Mononuclear cell (primary cell): ENCODE measurements around the gene FARS2. TPM values are rescaled to one million over a fixed set of nuclear protein-coding genes. Genes with fewer than 3 reads are reported as not detected.

Experiments used
- H3K27me3 ChIP-seq: 2 replicates; pipeline ENCODE4 v1.6.0; 2011; ENCODE audit warnings: low read length, control low read depth; ENCODE audit not compliant: insufficient read depth
- H3K4me1 ChIP-seq: 2 replicates; pipeline ENCODE4 v1.5.1; 2011; ENCODE audit warnings: mild to moderate bottlenecking, low read length, control low read depth; ENCODE audit not compliant: insufficient read depth
- H3K4me3 ChIP-seq: 2 replicates; pipeline ENCODE4 v1.5.1; 2011; ENCODE audit warnings: mild to moderate bottlenecking, low read length, moderate library complexity
- H3K9me3 ChIP-seq: 2 replicates; pipeline ENCODE4 v1.5.1; 2011; ENCODE audit warnings: low read depth, mild to moderate bottlenecking, control low read depth, low read length
- total RNA-seq: library from RNA; depleted of rRNA; stranded (reverse); fragments of >200 nt; gene quantifications from one replicate; pipeline ENCODE4 v1.2.3, GENCODE V29; 2012

The FARS2 gene
- total RNA-seq, 1 donor: 13.5 TPM

GRCh38 chr6:5266423-5266822, 5.1 kb downstream of the FARS2 start:
- Histone ChIP-seq H3K4me1 (peaks cover 12% of the 10 kb centered on the region), H3K27me3 (no peaks in the 10 kb centered on the region), H3K9me3 (no peaks in the 10 kb centered on the region), H3K4me3 (no peak overlapping the region)

GRCh38 chr6:5270093-5270680, 8.9 kb downstream of the FARS2 start:
- no peak overlapping the region for H3K4me3 ChIP-seq
- no peaks in the 10 kb centered on the region for H3K4me1 ChIP-seq
- no peaks in the 10 kb centered on the region for H3K9me3 ChIP-seq
- H3K27me3 ChIP-seq: no peaks in the 10 kb centered on the region

GRCh38 chr6:5271926-5272325, 10.6 kb downstream of the FARS2 start:
- no peak overlapping the region for H3K4me3 ChIP-seq
- no peaks in the 10 kb centered on the region for H3K9me3 ChIP-seq
- no peaks in the 10 kb centered on the region for H3K27me3 ChIP-seq
- H3K4me1 ChIP-seq: no peaks in the 10 kb centered on the region

GRCh38 chr6:5274231-5274630, 12.9 kb downstream of the FARS2 start:
- H3K27me3 ChIP-seq: no peaks in the 10 kb centered on the region
- peaks cover 4% of the 10 kb centered on the region for H3K4me1 ChIP-seq
- no peak overlapping the region for H3K4me3 ChIP-seq
- H3K9me3 ChIP-seq: no peaks in the 10 kb centered on the region

- Histone ChIP-seq H3K4me3 (no peak overlapping the region), H3K4me1 (peaks cover 7% of the 10 kb centered on the region), H3K27me3 (no peaks in the 10 kb centered on the region), H3K9me3 (no peaks in the 10 kb centered on the region)
These were observed 14.2 kb downstream of the FARS2 start for GRCh38 chr6:5275497-5275896.

GRCh38 chr6:5276581-5276980, 15.3 kb downstream of the FARS2 start:
- Histone ChIP-seq H3K27me3 (no peaks in the 10 kb centered on the region), H3K4me3 (no peak overlapping the region), H3K4me1 (peaks cover 7% of the 10 kb centered on the region), H3K9me3 (no peaks in the 10 kb centered on the region)

GRCh38 chr6:5277589-5277988, 16.3 kb downstream of the FARS2 start:
- Histone ChIP-seq H3K9me3 (no peaks in the 10 kb centered on the region), H3K4me1 (peaks cover 7% of the 10 kb centered on the region), H3K4me3 (no peak overlapping the region), H3K27me3 (no peaks in the 10 kb centered on the region)

- H3K9me3 ChIP-seq: no peaks in the 10 kb centered on the region
- H3K27me3 ChIP-seq: no peaks in the 10 kb centered on the region
- no peak overlapping the region for H3K4me3 ChIP-seq
- H3K4me1 ChIP-seq: peaks cover 7% of the 10 kb centered on the region
These were observed 16.7 kb downstream of the FARS2 start for GRCh38 chr6:5278047-5278446.

- Histone ChIP-seq H3K4me3 (no peak overlapping the region), H3K4me1 (peaks cover 7% of the 10 kb centered on the region), H3K9me3 (no peaks in the 10 kb centered on the region), H3K27me3 (no peaks in the 10 kb centered on the region)
These were observed 17.3 kb downstream of the FARS2 start for GRCh38 chr6:5278565-5279120.

- H3K4me3 ChIP-seq: no peak overlapping the region
- no peaks in the 10 kb centered on the region for H3K9me3 ChIP-seq
- no peaks in the 10 kb centered on the region for H3K27me3 ChIP-seq
- peaks cover 7% of the 10 kb centered on the region for H3K4me1 ChIP-seq
These were observed 18.6 kb downstream of the FARS2 start for GRCh38 chr6:5279891-5280338.

GRCh38 chr6:5280920-5281319, 19.6 kb downstream of the FARS2 start:
- Histone ChIP-seq H3K4me3 (no peak overlapping the region), H3K9me3 (no peaks in the 10 kb centered on the region), H3K27me3 (no peaks in the 10 kb centered on the region), H3K4me1 (peaks cover 7% of the 10 kb centered on the region)

GRCh38 chr6:5282191-5282623, 20.9 kb downstream of the FARS2 start:
- no peaks in the 10 kb centered on the region for H3K9me3 ChIP-seq
- H3K27me3 ChIP-seq: no peaks in the 10 kb centered on the region
- no peak overlapping the region for H3K4me3 ChIP-seq
- H3K4me1 ChIP-seq: peaks cover 13% of the 10 kb centered on the region

- no peak overlapping the region for H3K4me3 ChIP-seq
- peaks cover 12% of the 10 kb centered on the region for H3K4me1 ChIP-seq
- no peaks in the 10 kb centered on the region for H3K9me3 ChIP-seq
- H3K27me3 ChIP-seq: no peaks in the 10 kb centered on the region
These were observed 23.8 kb downstream of the FARS2 start for GRCh38 chr6:5285081-5285480.

- peaks cover 12% of the 10 kb centered on the region for H3K4me1 ChIP-seq
- no peaks in the 10 kb centered on the region for H3K27me3 ChIP-seq
- no peak overlapping the region for H3K4me3 ChIP-seq
- H3K9me3 ChIP-seq: no peaks in the 10 kb centered on the region
These were observed 24.2 kb downstream of the FARS2 start for GRCh38 chr6:5285526-5285925.

- Histone ChIP-seq H3K27me3 (no peaks in the 10 kb centered on the region), H3K9me3 (no peaks in the 10 kb centered on the region), H3K4me1 (peaks cover 12% of the 10 kb centered on the region), H3K4me3 (no peak overlapping the region)
These were observed 25.5 kb downstream of the FARS2 start for GRCh38 chr6:5286780-5287179.
